ENCODE data around the gene LIMS2.
A peak's percentile ranks its signal among the peaks of the same experiment; 100 is the strongest.

LIMS2 gene

GRCh38 chr2:127678531-127678930 is 3.2 kb upstream of the LIMS2 start:
- no CpG with 5 or more reads among the region's 10 CpGs for WGBS, 2 donors (ENCODE audit: extremely low coverage in 2 of 2, insufficient read length in 2 of 2, insufficient replicate concordance in 1 of 2)
- Histone ChIP-seq H3K4me3 (ENCODE audit: low read length in 2 of 2) (no peak overlapping the region), H2BK5ac (ENCODE audit: low read length) (no peak overlapping the region), H3K36me3 (replicated peaks in 1 of 2; ENCODE audit: control insufficient read depth in 2 of 2, insufficient read depth in 2 of 2, low read length in 2 of 2) (no peaks in the 10 kb centered on the region), H3K18ac (ENCODE audit: low read length) (no peak overlapping the region), H3K4me1 (ENCODE audit: control insufficient read depth in 2 of 2, insufficient read depth in 1 of 2, low read depth in 1 of 2, low read length in 2 of 2) (peaks cover 2 to 7% of the 10 kb centered on the region in 2 donors), H4K8ac (ENCODE audit: low read depth, low read length) (no peak overlapping the region), H2BK120ac (ENCODE audit: low read depth, low read length) (no peak overlapping the region), H3K23ac (ENCODE audit: low read depth, low read length, poor library complexity) (peak overlapping the region; percentile 62), H3K27ac (replicated peaks; ENCODE audit: low read length) (no peak overlapping the region), H2AFZ (ENCODE audit: low read length) (no peak overlapping the region), H3K27me3 (ENCODE audit: control insufficient read depth in 3 of 3, insufficient read depth in 3 of 3, low read depth in 1 of 3, low read length in 3 of 3) (peaks cover 12 to 82% (median 32%) of the 10 kb centered on the region in 3 experiments), H2BK15ac (ENCODE audit: low read length) (no peak overlapping the region), H4K91ac (ENCODE audit: low read depth, low read length, poor library complexity) (no peak overlapping the region), H2AK5ac (ENCODE audit: low read depth, low read length) (peak overlapping the region; percentile 86), H2BK12ac (ENCODE audit: low read length) (no peak overlapping the region), H3K4me2 (ENCODE audit: insufficient read depth, low read length, poor library complexity, severe bottlenecking) (no peak overlapping the region), H3K9ac (ENCODE audit: low read depth, low read length, poor library complexity) (no peak overlapping the region), H3K9me3 (replicated peaks in 1 of 2; ENCODE audit: control insufficient read depth in 2 of 2, insufficient read depth in 1 of 2, low read depth in 1 of 2, low read length in 2 of 2) (no peaks in the 10 kb centered on the region), H3K14ac (ENCODE audit: low read length) (no peak overlapping the region), H3K4ac (ENCODE audit: low read length) (no peak overlapping the region), H3K79me1 (ENCODE audit: low read depth, low read length) (peaks cover 2% of the 10 kb centered on the region)
- no peak for DNase-seq (ENCODE audit: low spot score)

- peak overlapping the region in 1 of 2 donors; percentile 4 for H3K4me3 ChIP-seq (ENCODE audit: low read length in 2 of 2)
- H3K4me1 ChIP-seq (ENCODE audit: control insufficient read depth in 2 of 2, insufficient read depth in 1 of 2, low read depth in 1 of 2, low read length in 2 of 2): peaks cover 2 to 7% of the 10 kb centered on the region in 2 donors
- H3K18ac ChIP-seq (ENCODE audit: low read length): peak overlapping the region; percentile 51
- no peak overlapping the region for H2BK5ac ChIP-seq (ENCODE audit: low read length)
- H3K27me3 ChIP-seq (ENCODE audit: control insufficient read depth in 3 of 3, insufficient read depth in 3 of 3, low read depth in 1 of 3, low read length in 3 of 3): peaks cover 12 to 94% (median 45%) of the 10 kb centered on the region in 3 experiments
- H4K91ac ChIP-seq (ENCODE audit: low read depth, low read length, poor library complexity): no peak overlapping the region
- no peak overlapping the region for H2BK120ac ChIP-seq (ENCODE audit: low read depth, low read length)
- peak overlapping the region; percentile 34 for H3K23ac ChIP-seq (ENCODE audit: low read depth, low read length, poor library complexity)
- H3K79me1 ChIP-seq (ENCODE audit: low read depth, low read length): peaks cover 2% of the 10 kb centered on the region
- H3K36me3 ChIP-seq (replicated peaks in 1 of 2; ENCODE audit: control insufficient read depth in 2 of 2, insufficient read depth in 2 of 2, low read length in 2 of 2): no peaks in the 10 kb centered on the region
- H3K9me3 ChIP-seq (replicated peaks in 1 of 2; ENCODE audit: control insufficient read depth in 2 of 2, insufficient read depth in 1 of 2, low read depth in 1 of 2, low read length in 2 of 2): no peaks in the 10 kb centered on the region
- H3K27ac ChIP-seq (replicated peaks; ENCODE audit: low read length): no peak overlapping the region
- no CpG with 5 or more reads among the region's 2 CpGs for WGBS, 2 donors (ENCODE audit: extremely low coverage in 2 of 2, insufficient read length in 2 of 2, insufficient replicate concordance in 1 of 2)
- peak overlapping the region; percentile 40 for H3K9ac ChIP-seq (ENCODE audit: low read depth, low read length, poor library complexity)
- peak overlapping the region; percentile 74 for H2AK5ac ChIP-seq (ENCODE audit: low read depth, low read length)
- no peak overlapping the region for H3K4me2 ChIP-seq (ENCODE audit: insufficient read depth, low read length, poor library complexity, severe bottlenecking)
- H2BK12ac ChIP-seq (ENCODE audit: low read length): no peak overlapping the region
- no peak for DNase-seq (ENCODE audit: low spot score)
- H3K4ac ChIP-seq (ENCODE audit: low read length): no peak overlapping the region
- no peak overlapping the region for H2BK15ac ChIP-seq (ENCODE audit: low read length)
- no peak overlapping the region for H4K8ac ChIP-seq (ENCODE audit: low read depth, low read length)
- H3K14ac ChIP-seq (ENCODE audit: low read length): peak overlapping the region; percentile 44
- no peak overlapping the region for H2AFZ ChIP-seq (ENCODE audit: low read length)
Measured at GRCh38 chr2:127676906-127677305, 1.6 kb upstream of the LIMS2 start.

GRCh38 chr2:127674241-127675209 is 805 bp downstream of the LIMS2 start:
- Histone ChIP-seq H4K8ac (ENCODE audit: low read depth, low read length) (no peak overlapping the region), H3K4me3 (ENCODE audit: low read length in 2 of 2) (peak overlapping the region in 1 of 2 donors; percentile 76), H2BK5ac (ENCODE audit: low read length) (no peak overlapping the region), H3K4me1 (ENCODE audit: control insufficient read depth in 2 of 2, insufficient read depth in 1 of 2, low read depth in 1 of 2, low read length in 2 of 2) (peaks cover 2 to 4% of the 10 kb centered on the region in 2 donors), H2BK12ac (ENCODE audit: low read length) (no peak overlapping the region), H2AK5ac (ENCODE audit: low read depth, low read length) (no peak overlapping the region), H3K79me1 (ENCODE audit: low read depth, low read length) (peaks cover 2% of the 10 kb centered on the region), H3K4me2 (ENCODE audit: insufficient read depth, low read length, poor library complexity, severe bottlenecking) (peak overlapping the region; percentile 75), H2BK120ac (ENCODE audit: low read depth, low read length) (no peak overlapping the region), H3K14ac (ENCODE audit: low read length) (no peak overlapping the region), H3K9ac (ENCODE audit: low read depth, low read length, poor library complexity) (peak overlapping the region; percentile 79), H3K23ac (ENCODE audit: low read depth, low read length, poor library complexity) (no peak overlapping the region), H2AFZ (ENCODE audit: low read length) (peak overlapping the region; percentile 87), H3K18ac (ENCODE audit: low read length) (peak overlapping the region; percentile 81), H3K27ac (replicated peaks; ENCODE audit: low read length) (no peak overlapping the region), H3K36me3 (replicated peaks in 1 of 2; ENCODE audit: control insufficient read depth in 2 of 2, insufficient read depth in 2 of 2, low read length in 2 of 2) (no peaks in the 10 kb centered on the region), H4K91ac (ENCODE audit: low read depth, low read length, poor library complexity) (peak overlapping the region; percentile 61), H3K9me3 (replicated peaks in 1 of 2; ENCODE audit: control insufficient read depth in 2 of 2, insufficient read depth in 1 of 2, low read depth in 1 of 2, low read length in 2 of 2) (no peaks in the 10 kb centered on the region), H2BK15ac (ENCODE audit: low read length) (no peak overlapping the region), H3K27me3 (ENCODE audit: control insufficient read depth in 3 of 3, insufficient read depth in 3 of 3, low read depth in 1 of 3, low read length in 3 of 3) (peaks cover 12 to 79% (median 45%) of the 10 kb centered on the region in 3 experiments), H3K4ac (ENCODE audit: low read length) (no peak overlapping the region)
- no CpG with 5 or more reads among the region's 72 CpGs for WGBS, 2 donors (ENCODE audit: extremely low coverage in 2 of 2, insufficient read length in 2 of 2, insufficient replicate concordance in 1 of 2)
- no peak for DNase-seq (ENCODE audit: low spot score)

All from neuronal stem cell (in vitro differentiated cells).